Esophagus squamous epithelium (tissue), 5 donors: ENCODE results near the gene SPG21. TPM values are rescaled to one million over a fixed set of nuclear protein-coding genes. Genes with fewer than 3 reads are reported as not detected.

ENCODE experiments used
- DNase-seq: peaks from one replicate; lab custom pipeline; 2025; lab: John Stamatoyannopoulos, UW
- H3K27ac ChIP-seq, 4 donors: fragments of 200-600 bp; sonication (generic); one replicate each; pipeline ENCODE4 v1.5.1; 2016 to 2019; ENCODE audit warnings: mild to moderate bottlenecking in 1 of 4
- H3K27me3 ChIP-seq, 4 donors: fragments of 200-600 bp; sonication (generic); 1 replicate in 3 of 4; 2 replicates in 1 of 4; pipeline versions ENCODE4 v1.5.1 to v1.6.0; 2017 to 2021; ENCODE audit warnings: antibody characterized with exemption in 1 of 4
- H3K36me3 ChIP-seq, 3 donors: fragments of 200-600 bp; sonication (generic); one replicate each; pipeline ENCODE4 v1.5.1; 2016 to 2019
- H3K4me1 ChIP-seq, 3 donors: fragments of 200-600 bp; sonication (generic); one replicate each; pipeline ENCODE4 v1.5.1; 2017 to 2019
- H3K4me3 ChIP-seq, 4 donors: fragments of 200-600 bp; sonication (generic); 1 replicate in 3 of 4; 2 replicates in 1 of 4; pipeline ENCODE4 v1.5.1; 2016 to 2019; ENCODE audit warnings: mild to moderate bottlenecking in 2 of 4, moderate library complexity in 1 of 4
- H3K9me3 ChIP-seq, 3 donors: fragments of 200-600 bp; sonication (generic); one replicate each; pipeline ENCODE4 v1.5.1; 2016 to 2019
- POLR2A ChIP-seq, 4 donors: fragments of 450-650 bp; IDR thresholded peaks; one replicate each; pipeline ENCODE4 v1.6.1; 2017; ENCODE audit warnings: antibody characterized with exemption in 4 of 4, mild to moderate bottlenecking in 4 of 4, moderate library complexity in 3 of 4
- WGBS, 2 donors: methylation state at CpG; one replicate each; pipeline ENCODE4 v1.1.5; 2018; 5-methylcytosine and 5-hydroxymethylcytosine counted together
- intact Hi-C: fragments of 100-400 bp; cut with DNase I; formaldehyde crosslinking; loops from one replicate; pipeline ENCODE4 v1.15.0; 2022
- total RNA-seq, 4 donors: library from RNA; depleted of rRNA; stranded (reverse); fragments of >200 nt; gene quantifications; one replicate each; pipeline ENCODE4 v1.1.0, GENCODE V29; 2016
- TF ChIP-seq, protein P1 (sequence below), 6 experiments: fragments of 450-650 bp in 4 of 6; fragments of 200-600 bp in 2 of 6; sonication (generic) in 2 of 6; IDR thresholded peaks; one replicate each; pipeline ENCODE4 v1.5.1; 2016 to 2019; ENCODE audit warnings: antibody characterized with exemption in 6 of 6, mild to moderate bottlenecking in 4 of 6, moderate library complexity in 4 of 6
- donor health status: DM: yes; HTN: yes; CAD: no.

The SPG21 gene
- total RNA-seq, 4 donors from 2014 or later = 41.3 to 67.3 (median 59.6) TPM

DNA sequence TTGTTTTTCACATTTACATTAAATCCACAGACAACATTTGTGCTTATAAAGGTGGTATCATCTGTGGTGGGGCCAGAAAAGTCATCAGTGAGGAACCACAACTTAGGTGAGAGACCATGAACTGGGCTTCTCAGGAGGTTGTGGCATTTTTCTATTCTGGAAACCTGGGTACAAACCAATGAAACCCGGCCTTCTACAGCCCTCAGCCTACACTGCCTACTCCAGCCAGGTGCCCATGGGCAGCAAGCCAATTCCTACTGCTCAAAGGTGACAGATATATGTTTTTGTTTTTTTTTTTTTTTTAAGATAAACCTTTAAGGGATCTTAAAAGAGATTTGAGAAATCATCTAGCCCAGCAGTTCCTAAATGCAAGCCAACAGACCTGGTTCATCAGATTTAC is 20.3 kb downstream of the SPG21 start:
- Histone ChIP-seq H3K9me3 (no peaks in the 10 kb centered on the region), H3K4me3 (no peak overlapping the region), H3K4me1 (no peaks in the 10 kb centered on the region), H3K27ac (no peak overlapping the region), H3K27me3 (no peaks in the 10 kb centered on the region), H3K36me3 (peaks cover 18 to 96% (median 28%) of the 10 kb centered on the region in 3 donors)
- WGBS, 2 donors = 93% methylated on average over 1 of the region's 1 CpG
- TF ChIP-seq, protein P1, sequence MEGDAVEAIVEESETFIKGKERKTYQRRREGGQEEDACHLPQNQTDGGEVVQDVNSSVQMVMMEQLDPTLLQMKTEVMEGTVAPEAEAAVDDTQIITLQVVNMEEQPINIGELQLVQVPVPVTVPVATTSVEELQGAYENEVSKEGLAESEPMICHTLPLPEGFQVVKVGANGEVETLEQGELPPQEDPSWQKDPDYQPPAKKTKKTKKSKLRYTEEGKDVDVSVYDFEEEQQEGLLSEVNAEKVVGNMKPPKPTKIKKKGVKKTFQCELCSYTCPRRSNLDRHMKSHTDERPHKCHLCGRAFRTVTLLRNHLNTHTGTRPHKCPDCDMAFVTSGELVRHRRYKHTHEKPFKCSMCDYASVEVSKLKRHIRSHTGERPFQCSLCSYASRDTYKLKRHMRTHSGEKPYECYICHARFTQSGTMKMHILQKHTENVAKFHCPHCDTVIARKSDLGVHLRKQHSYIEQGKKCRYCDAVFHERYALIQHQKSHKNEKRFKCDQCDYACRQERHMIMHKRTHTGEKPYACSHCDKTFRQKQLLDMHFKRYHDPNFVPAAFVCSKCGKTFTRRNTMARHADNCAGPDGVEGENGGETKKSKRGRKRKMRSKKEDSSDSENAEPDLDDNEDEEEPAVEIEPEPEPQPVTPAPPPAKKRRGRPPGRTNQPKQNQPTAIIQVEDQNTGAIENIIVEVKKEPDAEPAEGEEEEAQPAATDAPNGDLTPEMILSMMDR (IDR thresholded peaks at IDR 0.05) = no peak
- TF ChIP-seq POLR2A (IDR thresholded peaks at IDR 0.05) = no peak
- intact Hi-C loops = no loop called here
- DNase-seq = no peak

DNA sequence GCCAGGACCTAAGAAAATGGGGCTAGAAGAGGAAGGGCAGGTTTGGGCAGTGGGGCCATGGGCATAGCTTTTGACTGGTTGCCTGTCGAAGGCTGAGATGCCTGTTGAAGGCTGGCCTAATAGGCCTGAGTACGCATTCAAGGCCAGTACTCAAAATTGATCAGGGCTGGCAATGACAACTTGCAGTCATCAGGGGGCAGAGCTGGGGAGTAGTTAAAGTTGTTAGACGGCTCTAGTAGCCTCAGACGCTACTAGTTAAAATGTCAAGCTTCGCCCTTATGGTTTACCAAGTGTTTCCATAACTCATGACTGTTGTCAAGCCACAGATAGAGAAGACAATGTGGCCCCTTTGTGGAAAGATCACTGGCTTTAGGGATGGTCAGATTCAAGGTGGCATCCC is 28.7 kb downstream of the SPG21 start:
- Histone ChIP-seq H3K27me3 (no peaks in the 10 kb centered on the region), H3K9me3 (no peaks in the 10 kb centered on the region), H3K4me3 (no peak overlapping the region), H3K4me1 (no peaks in the 10 kb centered on the region), H3K27ac (no peak overlapping the region), H3K36me3 (peaks cover 22 to 98% (median 67%) of the 10 kb centered on the region in 3 donors)
- no peak for DNase-seq
- 91 to 97% methylated on average over 5 of the region's 5 CpGs for WGBS, 2 donors
- TF ChIP-seq, protein P1 (IDR thresholded peaks at IDR 0.05) = no peak
- TF ChIP-seq POLR2A (IDR thresholded peaks at IDR 0.05) = no peak
- intact Hi-C loops = no loop called here

DNA sequence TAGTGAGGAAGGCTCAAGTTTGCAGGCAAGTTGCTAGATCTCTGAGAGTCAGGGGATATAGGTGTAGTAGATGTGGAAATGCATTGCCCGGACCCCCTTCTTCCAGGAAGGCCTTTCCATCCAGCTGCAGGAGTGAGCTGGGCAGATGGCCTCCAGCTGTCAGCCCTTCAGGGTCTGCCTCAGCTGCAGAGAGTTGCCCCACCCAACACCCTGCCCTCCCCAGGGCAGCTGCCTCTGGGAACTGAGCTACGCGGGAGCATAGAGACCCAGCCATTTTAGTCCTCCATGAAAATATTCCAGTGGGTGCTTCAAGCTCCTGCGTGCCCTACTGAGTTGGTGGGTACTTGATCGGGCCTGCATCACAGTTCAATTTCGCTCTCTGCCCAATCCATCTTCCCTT is 29.6 kb downstream of the SPG21 start:
- TF ChIP-seq, protein P1 (IDR thresholded peaks at IDR 0.05) = no peak
- no peak for TF ChIP-seq POLR2A (IDR thresholded peaks at IDR 0.05)
- H3K4me1 ChIP-seq = no peaks in the 10 kb centered on the region
- no peaks in the 10 kb centered on the region for H3K9me3 ChIP-seq
- DNase-seq = no peak
- no peak overlapping the region for H3K27ac ChIP-seq
- intact Hi-C loops = no loop called here
- WGBS, 2 donors = 84 to 96% methylated on average over 3 to 6 of the region's 6 CpGs
- H3K27me3 ChIP-seq = no peaks in the 10 kb centered on the region
- no peak overlapping the region for H3K4me3 ChIP-seq
- peaks cover 18 to 99% (median 67%) of the 10 kb centered on the region in 3 donors for H3K36me3 ChIP-seq

DNA sequence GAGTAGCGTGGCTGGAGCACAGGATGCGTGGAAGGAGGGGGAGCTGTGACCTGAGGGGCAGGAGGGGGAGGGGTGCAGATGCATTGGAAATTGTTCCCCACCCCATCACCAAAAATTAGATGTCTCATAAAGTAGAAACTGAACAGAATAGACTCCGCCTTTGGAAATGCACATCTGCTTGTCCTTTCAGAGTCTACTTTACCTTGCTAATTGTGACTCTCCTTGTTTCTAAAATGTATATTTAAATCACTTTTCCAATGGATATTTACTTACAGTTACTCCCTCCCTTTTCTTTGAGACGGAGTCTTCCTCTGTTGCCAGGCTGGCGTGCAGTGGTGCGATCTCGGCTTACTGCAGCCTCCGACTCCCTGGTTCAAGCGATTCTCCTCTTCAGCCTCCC is 30.6 kb downstream of the SPG21 start:
- no peak for DNase-seq
- H3K4me3 ChIP-seq = no peak overlapping the region
- intact Hi-C loops = no loop called here
- H3K9me3 ChIP-seq = no peaks in the 10 kb centered on the region
- 95 to 96% methylated on average over 9 of the region's 9 CpGs for WGBS, 2 donors
- TF ChIP-seq POLR2A (IDR thresholded peaks at IDR 0.05) = no peak
- TF ChIP-seq, protein P1 (IDR thresholded peaks at IDR 0.05) = no peak
- no peak overlapping the region for H3K27ac ChIP-seq
- H3K4me1 ChIP-seq = no peaks in the 10 kb centered on the region
- H3K27me3 ChIP-seq = no peaks in the 10 kb centered on the region
- peaks cover 12 to 91% (median 59%) of the 10 kb centered on the region in 3 donors for H3K36me3 ChIP-seq

DNA sequence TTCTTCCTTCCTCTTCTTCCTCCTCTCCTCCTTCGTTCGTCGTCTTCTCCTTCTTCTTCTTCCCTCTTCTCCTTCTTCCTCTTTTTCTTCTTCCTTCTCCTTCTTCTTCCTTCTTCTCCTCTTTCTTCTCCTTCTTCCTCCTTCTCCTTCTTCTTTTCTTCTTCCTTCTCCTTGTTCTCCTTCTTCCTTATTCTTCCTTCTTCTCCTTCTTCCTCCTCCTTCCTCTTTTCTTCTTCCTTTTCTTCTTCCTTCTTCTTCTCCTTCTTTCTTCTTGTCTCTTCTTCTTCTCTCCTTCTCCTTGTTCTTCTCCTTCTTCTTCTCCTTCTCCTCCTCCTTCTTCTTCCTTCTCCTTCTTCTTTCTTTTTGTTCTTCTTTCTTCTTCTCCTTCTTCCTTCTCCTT is 35.3 kb downstream of the SPG21 start:
- DNase-seq = no peak
- intact Hi-C loops = no loop called here
- TF ChIP-seq POLR2A (IDR thresholded peaks at IDR 0.05) = no peak
- TF ChIP-seq, protein P1 (IDR thresholded peaks at IDR 0.05) = no peak
- Histone ChIP-seq H3K27me3 (no peaks in the 10 kb centered on the region), H3K4me1 (no peaks in the 10 kb centered on the region), H3K27ac (no peak overlapping the region), H3K4me3 (no peak overlapping the region), H3K9me3 (no peaks in the 10 kb centered on the region), H3K36me3 (peaks cover 0 to 51% (median 21%) of the 10 kb centered on the region in 3 donors)
- WGBS, 2 donors = 76 to 80% methylated on average over 2 to 3 of the region's 3 CpGs
